Gastroesophageal sphincter (tissue), 2 donors: ENCODE data around the gene PCGF1.

Experiments
- POLR2A ChIP-seq, 2 donors: fragments of 450-650 bp; IDR thresholded peaks; one replicate each; pipeline ENCODE4 v1.6.1; 2017; ENCODE audit warnings: antibody characterized with exemption in 2 of 2, mild to moderate bottlenecking in 2 of 2, moderate library complexity in 1 of 2
- POLR2AphosphoS5 ChIP-seq: sonication (generic); formaldehyde crosslinking; IDR thresholded peaks from one replicate; pipeline ENCODE4 v1.6.1; 2017; ENCODE audit warnings: antibody characterized with exemption

DNA sequence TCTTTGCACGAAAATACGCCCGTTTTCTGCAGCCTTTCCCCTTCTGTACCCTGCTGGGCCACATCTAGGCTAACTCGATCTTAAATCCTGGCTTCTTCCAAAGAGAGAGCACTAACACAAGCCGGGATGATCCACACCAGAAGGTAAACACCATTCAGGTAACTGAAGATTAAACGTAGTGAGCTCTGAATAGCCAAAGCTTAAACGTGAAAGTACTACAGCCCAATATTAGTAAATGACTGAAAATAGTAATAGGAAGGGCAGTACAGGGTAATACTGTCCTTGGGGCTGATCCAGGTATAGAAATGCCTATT lies 34.6 kb downstream of the PCGF1 start:
- TF ChIP-seq POLR2AphosphoS5 (no peak), POLR2A (IDR thresholded peaks at IDR 0.05) (no peak)
